GM18505 (cell line): ENCODE data around the gene ARMC2.
"Not testable (repeated sequence)": the region's sequence is repeated elsewhere in the genome, so short reads cannot be mapped to it uniquely, and the experiment has no call there.

ENCODE experiments used
- ATAC-seq: cut with Tn5 transposase; IDR thresholded peaks from one replicate; pipeline ENCODE4 v1.9.1; 2021; ENCODE audit not compliant: unreplicated experiment
- POLR2A ChIP-seq: IDR thresholded peaks from 4 replicates; pipeline ENCODE4 v1.6.1; 2011; ENCODE audit warnings: borderline replicate concordance; ENCODE audit not compliant: insufficient read depth, insufficient read length; ENCODE audit errors: extremely low read depth

Gene ARMC2

DNA sequence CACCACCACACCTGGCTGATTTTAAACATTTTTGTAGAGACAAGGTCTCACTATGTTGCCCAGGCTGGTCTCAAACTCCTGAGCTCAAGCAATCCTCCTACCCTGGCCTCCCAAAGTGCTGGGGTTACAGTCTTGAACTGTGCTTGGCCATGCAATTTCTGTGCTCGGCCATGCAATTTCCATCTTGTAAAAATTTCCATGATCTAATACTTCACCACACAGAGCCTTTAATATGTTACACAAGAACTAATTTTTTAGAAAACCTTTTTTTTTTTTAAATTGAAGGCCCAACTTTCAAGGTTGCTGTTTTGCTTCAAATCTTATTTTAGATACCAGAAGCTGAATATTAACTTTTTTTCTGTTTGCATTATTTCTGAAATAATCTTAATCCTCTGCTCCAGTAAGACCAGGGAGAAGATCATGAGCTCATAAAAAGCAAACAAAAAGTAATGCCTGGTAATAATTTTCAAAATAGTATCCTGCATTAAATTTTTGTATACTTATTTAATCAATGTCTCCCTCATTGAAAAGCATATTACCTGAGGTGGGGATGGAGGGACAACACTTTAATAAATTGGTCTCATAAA, 38.1 kb upstream of the ARMC2 start:
- TF ChIP-seq POLR2A, result no peak
- ATAC-seq, result no peak

DNA sequence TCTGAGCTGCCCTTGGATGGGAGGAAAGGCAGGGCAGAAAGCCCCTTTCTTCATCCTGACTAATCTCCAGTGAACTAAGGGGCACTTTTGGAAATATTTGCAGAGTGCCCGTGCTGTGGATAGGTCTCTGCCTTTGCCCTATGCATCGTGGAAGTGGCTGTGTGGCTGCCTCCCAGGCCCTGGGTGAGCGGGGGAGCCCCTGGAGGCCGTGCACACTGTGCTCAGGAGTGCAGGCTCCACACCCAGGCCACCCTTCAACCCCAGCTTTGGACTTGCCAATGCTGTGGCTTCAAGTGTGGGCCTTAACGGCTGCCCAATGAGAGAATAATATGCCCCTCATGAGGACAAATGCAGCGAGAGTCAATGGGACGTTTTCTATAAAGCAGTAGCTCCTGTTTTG, 36.7 kb upstream of the ARMC2 start:
- no peak for TF ChIP-seq POLR2A
- ATAC-seq, result no peak

- ATAC-seq, result not testable (repeated sequence)
Observed at GRCh38 chr6:108813218-108813617, 35.0 kb upstream of the ARMC2 start.

DNA sequence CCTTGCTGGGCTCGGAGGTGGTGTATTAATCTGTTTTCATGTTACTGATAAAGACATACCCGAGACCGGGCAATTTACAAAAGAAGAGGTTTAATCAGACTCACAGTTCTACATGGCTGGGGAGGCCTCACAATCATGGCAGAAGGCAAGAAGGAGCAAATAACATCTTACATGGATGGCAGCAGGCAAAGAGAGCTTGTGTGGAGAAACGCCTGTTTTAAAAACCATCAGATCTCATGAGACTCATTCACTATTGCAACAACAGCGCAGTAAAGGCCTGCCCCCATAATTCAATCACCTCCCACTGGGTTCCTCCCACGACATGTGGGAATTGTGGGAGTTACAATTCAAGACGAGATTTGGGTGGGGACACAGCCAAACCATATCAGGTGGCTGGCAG, 30.9 kb upstream of the ARMC2 start:
- not testable (repeated sequence) for ATAC-seq

- ATAC-seq, result no peak
- TF ChIP-seq POLR2A, result no peak
Observed at GRCh38 chr6:108820006-108820405, 28.2 kb upstream of the ARMC2 start.

DNA sequence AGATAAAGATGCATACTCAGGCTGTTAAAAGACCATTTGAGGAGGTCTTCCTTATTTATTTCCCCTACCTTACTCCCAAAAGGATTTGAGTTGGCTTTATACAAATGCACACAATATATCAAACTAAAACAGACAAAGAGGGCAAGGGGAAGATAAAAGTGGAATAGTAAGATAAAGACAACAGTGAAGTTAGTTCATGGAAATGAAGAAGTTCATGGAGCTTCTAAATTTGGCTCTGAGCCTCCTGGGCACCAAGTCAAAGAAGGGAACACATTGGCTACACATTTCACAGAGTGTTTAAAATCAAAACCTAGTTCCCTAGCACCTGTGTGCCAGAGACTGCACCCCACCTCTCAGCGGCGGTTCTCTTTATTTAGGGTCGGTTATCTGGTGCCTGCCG, 25.8 kb upstream of the ARMC2 start:
- TF ChIP-seq POLR2A, result no peak

DNA sequence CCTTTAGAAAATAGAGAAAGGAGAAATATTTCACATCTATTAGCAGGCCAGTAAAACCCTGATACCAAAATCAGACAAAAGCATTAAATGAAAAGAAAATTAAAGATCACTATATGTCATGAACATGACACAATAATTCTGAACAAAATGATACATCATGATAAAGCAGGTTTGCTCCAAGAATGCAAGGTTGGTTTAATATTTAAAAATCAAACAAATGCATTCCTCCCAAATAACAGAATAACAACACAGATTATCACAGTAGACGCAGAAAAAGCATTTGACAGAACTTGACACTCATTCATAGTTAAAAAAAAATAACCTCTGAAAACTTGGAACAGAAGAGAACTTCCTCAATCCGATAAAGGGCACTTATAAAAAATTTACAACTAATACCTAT, 22.9 kb upstream of the ARMC2 start:
- TF ChIP-seq POLR2A, result no peak
- ATAC-seq, result no peak

More for the DNA sequence above, 25.8 kb upstream of the ARMC2 start:
- ATAC-seq, result no peak

DNA sequence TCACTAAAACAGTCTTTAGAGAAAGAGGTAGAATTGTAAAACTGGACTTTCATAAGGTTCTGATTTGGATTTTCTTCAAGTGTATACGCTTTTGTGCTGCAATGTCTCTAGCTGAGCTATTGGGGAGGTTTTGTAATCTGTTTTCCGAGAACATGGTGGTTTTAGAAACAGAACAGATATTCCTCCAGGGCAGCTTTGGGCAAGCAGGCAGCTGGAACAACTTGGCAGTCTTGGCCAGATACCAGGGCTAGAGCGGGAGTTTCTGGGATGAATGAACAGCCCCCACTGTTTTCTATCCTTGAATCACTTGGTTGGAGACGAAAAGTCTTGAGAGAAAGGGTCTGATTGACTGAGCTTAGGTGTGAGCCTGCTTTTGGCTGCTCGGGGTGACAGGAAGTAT, 17.1 kb upstream of the ARMC2 start:
- no peak for ATAC-seq
- TF ChIP-seq POLR2A, result no peak

DNA sequence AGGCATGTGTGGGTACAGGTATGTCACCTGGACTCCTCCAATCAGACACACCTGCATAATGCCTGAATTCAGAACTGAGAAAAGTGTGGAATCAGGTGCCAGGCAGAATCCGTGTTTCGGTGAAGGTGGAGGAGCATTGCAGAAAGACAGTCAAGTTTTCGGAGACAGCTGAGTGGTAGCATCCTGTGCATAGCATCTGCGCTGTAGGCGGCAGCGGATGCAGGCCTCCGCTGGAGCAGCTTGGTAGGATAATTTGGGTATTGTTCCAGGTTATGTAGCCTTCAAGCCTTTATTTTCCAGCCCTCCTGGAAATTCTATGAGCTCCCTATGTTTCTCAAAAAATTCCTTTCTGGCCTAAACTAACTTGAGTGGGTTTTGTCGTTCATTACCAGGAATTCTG, 15.5 kb upstream of the ARMC2 start:
- no peak for TF ChIP-seq POLR2A
- no peak for ATAC-seq

DNA sequence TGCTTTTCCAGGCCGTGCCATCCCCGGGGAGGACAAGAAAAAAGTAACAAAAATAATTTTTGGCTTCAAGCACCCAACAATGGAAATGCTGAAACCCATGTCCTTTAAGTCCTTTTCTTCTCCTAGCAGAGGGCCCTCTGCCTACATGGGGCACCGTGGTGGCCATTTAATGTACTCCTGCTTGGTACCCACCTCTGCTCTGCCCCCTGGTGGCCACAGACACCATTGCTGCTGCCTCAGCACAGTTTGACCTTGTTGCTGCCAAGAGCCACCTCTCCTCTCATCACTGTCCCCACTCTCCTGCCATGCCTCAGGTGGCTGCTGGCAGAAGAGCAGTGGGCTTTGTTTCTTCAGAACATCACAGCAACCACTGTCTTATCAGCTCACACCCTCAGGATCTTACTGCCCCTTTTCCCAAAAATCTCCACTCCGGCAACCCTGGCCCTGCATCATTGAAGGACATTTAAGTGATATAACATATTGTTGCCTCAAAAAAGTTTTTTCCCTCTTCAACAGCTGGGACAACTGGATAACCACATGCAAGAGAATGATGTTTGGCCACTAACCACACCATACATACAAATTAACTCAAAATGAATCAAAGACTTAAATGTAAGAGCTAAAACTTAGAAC, 12.9 kb upstream of the ARMC2 start:
- ATAC-seq, result peak; percentile 69
- TF ChIP-seq POLR2A, result no peak

GRCh38 chr6:108836061-108836460, 12.2 kb upstream of the ARMC2 start:
- ATAC-seq, result no peak

DNA sequence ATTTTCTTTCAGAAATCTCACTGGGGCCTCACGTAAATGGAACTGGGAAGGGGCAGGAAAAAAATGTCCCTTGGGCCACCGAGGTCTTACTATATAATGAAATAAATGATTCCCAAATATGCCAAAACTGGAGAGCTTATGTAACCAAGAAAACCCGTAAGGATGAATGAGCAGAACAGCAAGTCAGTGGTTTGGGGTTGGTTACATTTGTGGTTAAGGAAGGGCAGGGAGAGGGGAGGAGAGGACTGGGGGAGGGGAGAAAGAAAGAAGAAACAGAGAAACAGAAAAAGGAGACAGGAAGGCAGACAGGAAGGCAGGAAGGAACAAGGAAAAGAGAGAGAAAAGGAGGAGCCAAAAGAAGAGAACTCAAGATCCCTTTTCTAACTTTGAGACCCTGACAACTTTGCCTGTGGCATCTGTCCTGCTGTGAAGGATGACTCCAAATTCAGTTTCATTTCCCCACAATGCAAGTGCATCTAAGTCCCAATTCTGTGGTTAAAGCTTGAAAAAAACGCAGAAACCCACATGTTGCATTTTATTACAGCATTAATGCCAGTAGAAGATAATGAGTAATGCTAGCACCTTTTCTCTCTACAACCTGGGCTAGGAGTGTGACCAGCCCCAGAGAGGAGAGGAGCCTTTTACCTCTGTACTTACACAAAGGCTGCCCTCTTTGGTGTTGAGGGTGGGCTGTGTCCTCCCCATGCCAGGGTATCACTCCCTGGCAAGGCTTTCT, 10.8 kb upstream of the ARMC2 start:
- ATAC-seq, result no peak

More at GRCh38 chr6:108836061-108836460, 12.2 kb upstream of the ARMC2 start:
- TF ChIP-seq POLR2A, result no peak

DNA sequence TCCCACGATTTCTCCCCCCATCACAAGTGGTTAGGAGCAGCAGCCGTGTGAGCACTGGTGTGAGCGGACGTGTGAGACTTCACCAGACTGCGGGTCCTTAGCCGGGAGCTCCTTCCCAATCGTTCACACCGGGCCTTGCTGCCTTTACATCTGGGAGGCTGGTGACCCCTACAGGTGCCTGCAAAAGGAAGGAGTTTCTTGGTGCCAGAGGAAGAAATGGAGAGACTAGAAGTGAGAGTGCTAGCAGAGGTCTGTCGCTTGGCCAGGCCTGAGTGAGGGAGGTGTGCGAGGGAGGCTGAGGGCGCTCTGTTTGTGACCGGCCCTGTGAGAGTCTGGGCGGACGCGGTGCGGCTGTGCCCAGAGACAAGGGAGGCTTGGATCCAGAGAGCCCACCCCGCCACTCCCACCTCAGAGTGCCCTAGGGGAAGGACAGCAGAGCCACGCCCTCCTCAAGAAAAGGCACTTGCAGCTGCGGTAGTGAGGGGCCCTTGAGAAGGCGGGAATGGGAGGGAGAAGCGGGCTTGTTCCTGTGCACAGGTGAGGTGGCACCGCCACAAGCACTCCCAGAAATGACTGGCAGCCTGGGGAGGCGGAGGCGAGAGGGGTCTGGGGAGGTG, 10.0 kb upstream of the ARMC2 start:
- ATAC-seq, result no peak
- TF ChIP-seq POLR2A, result no peak

More for the DNA sequence above, 10.8 kb upstream of the ARMC2 start:
- TF ChIP-seq POLR2A, result no peak
